WERI-Rb-1 (cell line): ENCODE results near the gene TMEM106A.
"Not testable (repeated sequence)": the region's sequence is repeated elsewhere in the genome, so short reads cannot be mapped to it uniquely, and the experiment has no call there.

Source experiments
- DNase-seq: peaks from one replicate; pipeline ENCODE4 v3.0.0-alpha.2; 2020
- H3K27ac ChIP-seq: fragments of 250-450 bp; sonication (Bioruptor Pico); 2 replicates; pipeline ENCODE4 v1.5.1; 2020; ENCODE audit warnings: mild to moderate bottlenecking, moderate library complexity
- H3K27me3 ChIP-seq: fragments of 250-450 bp; sonication (Bioruptor Pico); 2 replicates; pipeline ENCODE4 v1.5.1; 2021; ENCODE audit warnings: mild to moderate bottlenecking, low read depth, moderate library complexity; ENCODE audit not compliant: insufficient read depth, severe bottlenecking
- H3K36me3 ChIP-seq: fragments of 250-450 bp; sonication (Bioruptor Pico); 2 replicates; pipeline ENCODE4 v1.5.1; 2020; ENCODE audit warnings: mild to moderate bottlenecking, moderate library complexity
- H3K4me3 ChIP-seq: 2 replicates; pipeline ENCODE4 v1.5.1; 2011; ENCODE audit warnings: low read depth, mild to moderate bottlenecking, control low read depth, low read length
- H3K9me3 ChIP-seq: fragments of 250-450 bp; sonication (Bioruptor Pico); 2 replicates; pipeline ENCODE4 v1.5.1; 2021; ENCODE audit warnings: mild to moderate bottlenecking, moderate library complexity; ENCODE audit not compliant: severe bottlenecking
- CTCF ChIP-seq: IDR thresholded peaks from 2 replicates; pipeline ENCODE4 v1.5.1; 2011; ENCODE audit warnings: low read depth, mild to moderate bottlenecking, control low read depth, inconsistent platforms, low read length

TMEM106A gene

DNA sequence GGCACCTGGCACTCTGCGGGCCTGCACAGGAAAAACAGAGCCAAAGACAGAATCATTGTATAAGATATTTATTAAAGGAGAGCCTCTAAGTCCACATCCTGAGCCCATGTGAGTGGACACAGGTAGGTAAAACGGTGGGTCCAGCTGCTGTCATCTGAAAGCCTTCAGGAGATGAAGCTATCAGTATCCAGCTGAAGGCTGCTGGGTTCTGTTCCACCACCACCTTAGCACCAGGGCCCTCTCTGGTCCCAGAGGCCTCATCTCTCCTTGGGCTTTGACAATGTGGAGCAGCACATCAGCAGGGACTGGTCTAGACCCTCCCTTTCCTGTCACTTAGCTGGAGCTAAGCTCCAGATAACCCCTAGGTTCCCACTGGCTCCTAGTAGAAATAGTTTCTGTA lies 7.3 kb downstream of the TMEM106A start:
- no peak for TF ChIP-seq CTCF
- DNase-seq, result peak; percentile 2
- no peaks in the 10 kb centered on the region for H3K36me3 ChIP-seq
- no peaks in the 10 kb centered on the region for H3K9me3 ChIP-seq
- no peak overlapping the region for H3K4me3 ChIP-seq
- H3K27ac ChIP-seq, result no peak overlapping the region
- H3K27me3 ChIP-seq, result no peaks in the 10 kb centered on the region

DNA sequence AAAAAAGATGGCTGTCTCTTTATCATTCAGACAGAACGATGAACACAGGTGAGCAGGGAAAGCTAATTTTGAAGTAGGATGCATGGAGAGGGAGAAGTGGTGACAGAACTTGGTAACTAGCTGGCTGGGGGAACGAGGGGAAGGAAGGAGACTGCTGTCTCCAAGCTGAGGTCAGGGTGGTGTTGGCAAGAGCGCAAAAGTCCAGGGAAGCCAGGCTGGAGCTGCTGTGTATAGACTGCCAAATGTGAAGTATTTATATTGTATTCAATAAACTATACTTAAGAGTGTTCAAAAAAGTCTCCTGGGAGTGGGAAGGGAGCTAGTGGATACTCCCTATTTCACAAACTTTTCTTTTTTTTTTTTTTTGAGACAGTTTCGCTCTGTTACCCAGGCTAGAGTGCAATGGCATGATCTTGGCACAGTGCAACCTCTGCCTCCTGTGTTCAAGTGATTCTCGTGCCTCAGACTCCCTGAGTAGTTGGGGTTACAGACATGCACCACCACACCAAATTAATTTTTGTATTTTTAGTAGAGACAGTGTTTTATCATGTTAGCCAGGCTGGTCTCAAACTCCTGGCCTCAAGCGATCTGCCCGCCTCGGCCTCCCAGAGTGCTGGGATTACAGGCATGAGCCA lies 8.2 kb downstream of the TMEM106A start:
- TF ChIP-seq CTCF, result no peak
- H3K27me3 ChIP-seq, result no peaks in the 10 kb centered on the region

DNA sequence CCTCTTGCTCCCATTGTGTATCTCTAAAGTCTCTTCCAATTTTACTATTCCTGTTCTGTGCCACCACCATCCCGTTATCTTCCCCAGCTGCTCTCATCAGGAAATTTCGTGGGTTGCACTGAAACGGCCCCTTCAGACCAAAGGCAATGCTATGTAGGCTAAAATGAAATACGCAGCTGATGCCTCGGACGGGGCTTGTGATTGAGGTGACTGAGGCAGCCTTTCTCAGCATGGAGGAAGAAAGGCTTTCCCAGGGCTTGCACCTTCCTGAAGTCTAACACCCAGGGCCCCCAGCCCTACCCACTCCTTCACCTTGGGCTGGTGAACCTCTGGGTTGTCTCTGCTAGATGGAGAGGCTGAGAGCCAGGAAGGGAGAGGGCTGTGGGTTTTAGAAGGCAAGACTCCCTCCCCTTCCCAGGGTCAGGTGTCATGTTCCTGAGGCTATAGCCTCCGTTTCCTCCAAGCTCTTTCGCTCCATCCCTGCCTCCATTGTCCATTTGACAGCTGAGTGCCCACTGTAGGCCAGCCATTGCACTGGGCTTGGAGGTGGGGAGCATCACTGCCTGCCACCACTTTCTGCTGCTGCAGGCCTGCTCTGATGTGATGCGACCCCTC lies 8.9 kb downstream of the TMEM106A start:
- H3K36me3 ChIP-seq, result no peaks in the 10 kb centered on the region
- H3K27ac ChIP-seq, result no peak overlapping the region
- H3K9me3 ChIP-seq, result no peaks in the 10 kb centered on the region
- TF ChIP-seq CTCF, result no peak
- DNase-seq, result no peak
- no peak overlapping the region for H3K4me3 ChIP-seq
- H3K27me3 ChIP-seq, result no peaks in the 10 kb centered on the region

More for the DNA sequence above, 8.2 kb downstream of the TMEM106A start:
- Histone ChIP-seq H3K4me3 (no peak overlapping the region), H3K9me3 (no peaks in the 10 kb centered on the region), H3K36me3 (no peaks in the 10 kb centered on the region), H3K27ac (no peak overlapping the region)
- peak; percentile 1 for DNase-seq

GRCh38 chr17:43224146-43224705 lies 12.6 kb downstream of the TMEM106A start:
- no peak for TF ChIP-seq CTCF
- Histone ChIP-seq H3K4me3 (no peak overlapping the region), H3K27ac (no peak overlapping the region), H3K9me3 (no peaks in the 10 kb centered on the region), H3K27me3 (no peaks in the 10 kb centered on the region), H3K36me3 (no peaks in the 10 kb centered on the region)
- no peak for DNase-seq

DNA sequence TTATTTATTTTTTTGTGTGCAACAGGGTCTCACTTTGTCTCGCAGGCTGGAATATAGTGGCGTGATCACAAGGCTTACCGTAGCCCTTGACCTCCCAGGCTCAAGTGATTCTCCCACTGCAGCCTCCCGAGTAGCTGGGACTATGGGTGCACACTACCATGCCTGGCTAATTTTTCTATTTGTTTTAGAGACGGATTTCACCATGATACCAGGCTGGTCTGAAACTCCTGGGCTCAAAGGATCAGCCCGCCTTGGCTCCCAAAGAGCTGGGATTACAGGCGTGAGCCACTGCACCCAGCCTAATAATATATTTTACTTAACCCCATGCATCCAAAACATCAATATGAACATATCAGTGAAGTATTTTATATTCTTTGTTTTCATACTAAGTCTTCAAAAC lies 14.7 kb downstream of the TMEM106A start:
- no peaks in the 10 kb centered on the region for H3K27me3 ChIP-seq

GRCh38 chr17:43228020-43228782 lies 16.5 kb downstream of the TMEM106A start, which contains the start of gene CCDC200:
TSS of gene CCDC200 (minus strand) at chr17:43228623. CDS start at chr17:43228554, 69 bp downstream.
- not testable (repeated sequence) for H3K4me3 ChIP-seq, H3K27ac ChIP-seq, H3K27me3 ChIP-seq, H3K36me3 ChIP-seq, H3K9me3 ChIP-seq, DNase-seq

More for the DNA sequence above, 14.7 kb downstream of the TMEM106A start:
- no peak for DNase-seq
- Histone ChIP-seq H3K27ac (no peak overlapping the region), H3K4me3 (no peak overlapping the region), H3K36me3 (no peaks in the 10 kb centered on the region), H3K9me3 (no peaks in the 10 kb centered on the region)
- no peak for TF ChIP-seq CTCF

- not testable (repeated sequence) for H3K27ac ChIP-seq, H3K4me3 ChIP-seq, DNase-seq, H3K36me3 ChIP-seq, H3K27me3 ChIP-seq, H3K9me3 ChIP-seq
Observed at GRCh38 chr17:43231205-43232020, 19.7 kb downstream of the TMEM106A start.

DNA sequence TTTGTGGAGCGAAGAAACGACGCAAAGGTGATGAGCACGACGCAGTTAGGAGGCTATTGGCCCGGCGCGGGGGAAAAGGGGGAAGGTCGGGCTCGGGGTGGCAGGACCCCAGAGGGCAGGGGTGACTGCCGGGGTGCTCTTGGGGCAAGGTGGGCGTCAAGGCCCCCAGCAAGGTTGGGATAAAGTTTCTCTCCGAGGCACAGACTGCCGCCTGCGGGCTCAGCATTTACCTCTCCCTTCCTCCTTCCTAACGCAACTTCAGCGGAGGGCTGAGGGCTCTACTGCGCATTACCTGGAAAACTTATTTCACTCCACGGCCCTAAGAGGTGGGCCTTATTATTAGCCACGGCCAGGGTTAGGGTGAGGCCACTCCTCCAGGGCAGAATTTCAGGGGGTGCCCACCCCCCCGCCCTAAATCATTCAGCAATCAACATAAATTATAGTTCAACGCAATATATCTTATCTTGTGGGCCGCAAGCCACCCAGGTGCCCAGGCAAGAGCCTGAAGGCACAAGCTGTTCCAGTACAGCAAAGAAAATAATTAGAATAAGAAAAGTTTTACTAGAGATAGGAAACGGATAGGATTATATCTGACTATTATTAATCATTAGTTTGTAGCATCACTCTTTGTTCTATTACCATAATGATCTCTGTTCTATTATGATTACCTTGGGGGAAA lies 20.5 kb downstream of the TMEM106A start:
- H3K27ac ChIP-seq, H3K9me3 ChIP-seq, H3K36me3 ChIP-seq, H3K4me3 ChIP-seq, H3K27me3 ChIP-seq: not testable (repeated sequence)
- peak; percentile 61 for DNase-seq
